GM15510 (cell line): ENCODE measurements around the gene CAMKMT.

Experiments
- POLR2A ChIP-seq: IDR thresholded peaks from 3 replicates; pipeline ENCODE4 v1.6.1; 2011; ENCODE audit warnings: borderline replicate concordance; ENCODE audit not compliant: insufficient read length; ENCODE audit errors: extremely low read depth

Gene CAMKMT

GRCh38 chr2:44810892-44811530 is 449.3 kb downstream of the CAMKMT start:
- no peak for TF ChIP-seq POLR2A

GRCh38 chr2:44813165-44813564 is 451.4 kb downstream of the CAMKMT start:
- no peak for TF ChIP-seq POLR2A

- TF ChIP-seq POLR2A: no peak
Measured at GRCh38 chr2:44813658-44814057, 451.9 kb downstream of the CAMKMT start.

DNA sequence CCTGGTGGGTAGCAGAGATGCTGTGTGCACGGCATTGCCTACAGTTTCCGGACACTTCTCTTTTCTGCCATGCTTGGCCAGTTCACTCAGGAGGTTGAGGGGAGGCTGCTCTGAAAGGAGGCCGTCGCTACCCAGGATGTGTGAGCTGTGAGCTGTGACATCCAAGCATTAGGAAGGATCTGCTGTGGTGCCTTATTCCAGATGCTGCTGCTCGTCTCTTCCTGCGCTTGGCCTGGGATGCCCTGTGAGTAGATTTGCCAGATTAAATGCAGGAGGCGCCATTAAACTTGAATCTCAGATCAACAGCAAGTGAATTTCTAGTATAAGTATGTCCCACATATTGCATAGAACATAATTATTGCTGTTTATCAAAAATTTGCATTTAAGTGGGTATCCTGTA is 455.5 kb downstream of the CAMKMT start:
- no peak for TF ChIP-seq POLR2A

GRCh38 chr2:44817673-44818335 is 456.1 kb downstream of the CAMKMT start:
- no peak for TF ChIP-seq POLR2A

DNA sequence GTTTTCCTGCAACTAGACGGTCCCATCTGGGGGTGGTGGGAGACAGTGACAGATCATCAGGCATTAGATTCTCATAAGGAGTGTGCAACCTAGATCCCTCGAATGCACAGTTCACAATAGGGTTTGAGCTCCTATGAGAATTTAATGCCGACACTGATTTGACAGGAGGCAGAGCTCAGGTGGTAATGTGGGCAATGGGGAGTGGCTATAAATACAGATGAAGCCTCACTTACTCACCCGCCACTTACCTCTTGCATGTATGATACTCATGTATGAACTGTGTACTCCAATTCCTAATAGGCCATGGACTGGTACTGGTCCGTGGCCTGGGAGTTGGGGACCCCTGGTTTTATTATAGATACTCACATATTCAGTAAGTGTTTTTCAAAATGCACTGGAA is 457.3 kb downstream of the CAMKMT start:
- no peak for TF ChIP-seq POLR2A

- TF ChIP-seq POLR2A: no peak
Measured at GRCh38 chr2:44821500-44821899, 459.8 kb downstream of the CAMKMT start.

DNA sequence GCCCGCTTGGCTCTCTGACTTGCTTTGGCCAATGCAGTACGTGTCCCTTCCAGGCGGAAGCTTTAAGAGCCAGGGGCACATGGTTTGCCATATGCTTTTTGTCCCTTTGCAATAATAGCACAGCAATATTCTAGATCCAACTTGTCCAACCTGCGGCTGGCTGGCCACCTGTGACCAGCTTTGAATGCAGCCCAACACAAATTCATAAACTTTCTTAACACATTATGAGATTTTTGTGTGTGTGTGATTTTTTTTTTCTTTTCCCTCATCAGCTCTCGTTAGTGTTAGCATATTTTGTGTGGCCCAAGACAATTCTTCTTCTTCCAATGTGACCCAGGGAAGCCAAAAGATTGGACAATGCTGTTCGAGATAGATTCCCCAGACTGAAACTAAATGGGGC is 460.4 kb downstream of the CAMKMT start:
- no peak for TF ChIP-seq POLR2A
